SJSA1 (cell line): Measurements from ENCODE around the gene OR1J2. TPM values are rescaled to one million over a fixed set of nuclear protein-coding genes. Genes with fewer than 3 reads are reported as not detected.
A peak's percentile ranks its signal among the peaks of the same experiment; 100 is the strongest.

ENCODE experiments used
- DNase-seq, 2 experiments: peaks; one replicate each; pipeline ENCODE4 v3.0.0-alpha.2; 2015 to 2020; ENCODE audit warnings: low spot score in 2 of 2, low read depth in 1 of 2
- H3K27ac ChIP-seq: fragments of 250-450 bp; sonication (Bioruptor Pico); 2 replicates; pipeline ENCODE4 v1.5.1; 2020; ENCODE audit warnings: mild to moderate bottlenecking, moderate library complexity
- H3K27me3 ChIP-seq: fragments of 250-450 bp; sonication (Bioruptor Pico); replicated peaks from 2 replicates; pipeline ENCODE4 v1.5.1; 2020; ENCODE audit warnings: mild to moderate bottlenecking, moderate library complexity
- H3K36me3 ChIP-seq: fragments of 250-450 bp; sonication (Bioruptor Pico); 2 replicates; pipeline ENCODE4 v1.5.1; 2020; ENCODE audit warnings: mild to moderate bottlenecking
- H3K4me1 ChIP-seq: fragments of 250-450 bp; sonication (Bioruptor Pico); replicated peaks from 2 replicates; pipeline ENCODE4 v1.6.1; 2021; ENCODE audit warnings: mild to moderate bottlenecking
- H3K4me3 ChIP-seq: fragments of 250-450 bp; sonication (Bioruptor Pico); 2 replicates; pipeline ENCODE4 v1.5.1; 2020; ENCODE audit warnings: mild to moderate bottlenecking
- H3K9me3 ChIP-seq: fragments of 250-450 bp; sonication (Bioruptor Pico); replicated peaks from 2 replicates; pipeline ENCODE4 v1.5.1; 2020; ENCODE audit warnings: mild to moderate bottlenecking
- total RNA-seq: library from RNA; depleted of rRNA; stranded (reverse); fragments of >200 nt; shearing (Covaris generic); gene quantifications from 2 replicates; pipeline ENCODE4 v1.2.3, GENCODE V29; 2014; rRNA removed

OR1J2 gene
- total RNA-seq = not detected in 2 replicates

- Histone ChIP-seq H3K9me3 (no peaks in the 10 kb centered on the region), H3K27me3 (peaks cover 16% of the 10 kb centered on the region), H3K4me3 (no peak within 1 kb of the TSS), H3K36me3 (no peaks in the 10 kb centered on the region), H3K27ac (no peak within 1 kb of the TSS), H3K4me1 (no peaks in the 10 kb centered on the region)
- DNase-seq = no peak
Observed at GRCh38 chr9:122510502-122510901, at the start of gene OR1J2. Gene OR1J2, plus strand, starts transcription at chr9:122510802. Its CDS starts 0 bp downstream, at chr9:122510802.

GRCh38 chr9:122463828-122464632, 46.6 kb upstream of the OR1J2 start:
- H3K36me3 ChIP-seq = no peaks in the 10 kb centered on the region
- peaks cover 6% of the 10 kb centered on the region for H3K4me1 ChIP-seq
- no peaks in the 10 kb centered on the region; the same call in 1 of the 2 replicates for H3K27me3 ChIP-seq
- H3K27ac ChIP-seq = no peak overlapping the region
- no peak for DNase-seq
- H3K4me3 ChIP-seq = no peak overlapping the region; the same call in 1 of the 2 replicates
- no peaks in the 10 kb centered on the region for H3K9me3 ChIP-seq

- H3K27ac ChIP-seq = no peak overlapping the region
- DNase-seq = peak; percentile 68 to 69
- peaks cover 6% of the 10 kb centered on the region for H3K4me1 ChIP-seq
- peak overlapping the region; percentile 35 for H3K4me3 ChIP-seq
- no peaks in the 10 kb centered on the region for H3K9me3 ChIP-seq
- H3K36me3 ChIP-seq = no peaks in the 10 kb centered on the region
- H3K27me3 ChIP-seq = no peaks in the 10 kb centered on the region; the same call in 1 of the 2 replicates
Observed at GRCh38 chr9:122464633-122465567, 45.7 kb upstream of the OR1J2 start.

GRCh38 chr9:122466456-122466855, 44.1 kb upstream of the OR1J2 start:
- DNase-seq = no peak
- Histone ChIP-seq H3K9me3 (no peaks in the 10 kb centered on the region), H3K27ac (no peak overlapping the region), H3K27me3 (no peaks in the 10 kb centered on the region; the same call in 1 of the 2 replicates), H3K36me3 (no peaks in the 10 kb centered on the region), H3K4me1 (peaks cover 6% of the 10 kb centered on the region), H3K4me3 (no peak overlapping the region)

- no peak overlapping the region for H3K4me3 ChIP-seq
- H3K4me1 ChIP-seq = peaks cover 6% of the 10 kb centered on the region
- no peaks in the 10 kb centered on the region; the same call in 1 of the 2 replicates for H3K27me3 ChIP-seq
- H3K27ac ChIP-seq = no peak overlapping the region
- no peak for DNase-seq
- no peaks in the 10 kb centered on the region for H3K9me3 ChIP-seq
- no peaks in the 10 kb centered on the region for H3K36me3 ChIP-seq
Observed at GRCh38 chr9:122468735-122469134, 41.9 kb upstream of the OR1J2 start.

GRCh38 chr9:122474561-122474960, 36.0 kb upstream of the OR1J2 start:
- no peaks in the 10 kb centered on the region for H3K9me3 ChIP-seq
- H3K4me1 ChIP-seq = no peaks in the 10 kb centered on the region
- no peak overlapping the region for H3K4me3 ChIP-seq
- no peaks in the 10 kb centered on the region for H3K36me3 ChIP-seq
- no peak overlapping the region for H3K27ac ChIP-seq
- peaks cover 8% of the 10 kb centered on the region; the same call in 1 of the 2 replicates for H3K27me3 ChIP-seq
- no peak for DNase-seq

GRCh38 chr9:122475717-122476116, 34.9 kb upstream of the OR1J2 start:
- no peaks in the 10 kb centered on the region for H3K4me1 ChIP-seq
- H3K4me3 ChIP-seq = no peak overlapping the region
- DNase-seq = no peak
- H3K9me3 ChIP-seq = no peaks in the 10 kb centered on the region
- no peak overlapping the region for H3K27ac ChIP-seq
- H3K36me3 ChIP-seq = no peaks in the 10 kb centered on the region
- peaks cover 10% of the 10 kb centered on the region; the same call in 1 of the 2 replicates for H3K27me3 ChIP-seq

- H3K9me3 ChIP-seq = no peaks in the 10 kb centered on the region
- DNase-seq = no peak
- H3K4me3 ChIP-seq = no peak overlapping the region
- H3K27ac ChIP-seq = no peak overlapping the region
- peaks cover 10% of the 10 kb centered on the region; the same call in 1 of the 2 replicates for H3K27me3 ChIP-seq
- H3K36me3 ChIP-seq = no peaks in the 10 kb centered on the region
- no peaks in the 10 kb centered on the region for H3K4me1 ChIP-seq
Observed at GRCh38 chr9:122477346-122477745, 33.3 kb upstream of the OR1J2 start.

- no peaks in the 10 kb centered on the region for H3K4me1 ChIP-seq
- H3K36me3 ChIP-seq = no peaks in the 10 kb centered on the region
- no peak within 1 kb of the TSS for H3K4me3 ChIP-seq
- no peak within 1 kb of the TSS for H3K27ac ChIP-seq
- no peaks in the 10 kb centered on the region for H3K9me3 ChIP-seq
- H3K27me3 ChIP-seq = peaks cover 10% of the 10 kb centered on the region; the same call in 1 of the 2 replicates
- no peak for DNase-seq
Observed at GRCh38 chr9:122477826-122478225, 32.8 kb upstream of the OR1J2 start, which contains the start of gene OR1J1. Gene OR1J1, minus strand, starts transcription at chr9:122477926. Its CDS starts 0 bp downstream, at chr9:122477926.

GRCh38 chr9:122479062-122479461, 31.5 kb upstream of the OR1J2 start:
- H3K27ac ChIP-seq = no peak overlapping the region
- H3K36me3 ChIP-seq = no peaks in the 10 kb centered on the region
- peaks cover 10% of the 10 kb centered on the region; the same call in 1 of the 2 replicates for H3K27me3 ChIP-seq
- no peak for DNase-seq
- no peak overlapping the region for H3K4me3 ChIP-seq
- no peaks in the 10 kb centered on the region for H3K4me1 ChIP-seq
- no peaks in the 10 kb centered on the region for H3K9me3 ChIP-seq

- Histone ChIP-seq H3K4me1 (no peaks in the 10 kb centered on the region), H3K4me3 (no peak overlapping the region), H3K27ac (no peak overlapping the region), H3K27me3 (no peaks in the 10 kb centered on the region), H3K36me3 (no peaks in the 10 kb centered on the region), H3K9me3 (no peaks in the 10 kb centered on the region)
- peak in 1 of 2 experiments; percentile 18 for DNase-seq
Observed at GRCh38 chr9:122498883-122499288, 11.7 kb upstream of the OR1J2 start.

- Histone ChIP-seq H3K27ac (no peak overlapping the region), H3K9me3 (no peaks in the 10 kb centered on the region), H3K36me3 (no peaks in the 10 kb centered on the region), H3K27me3 (peaks cover 16% of the 10 kb centered on the region), H3K4me1 (no peaks in the 10 kb centered on the region), H3K4me3 (no peak overlapping the region)
- DNase-seq = no peak
Observed at GRCh38 chr9:122506964-122507363, 3.6 kb upstream of the OR1J2 start.

- Histone ChIP-seq H3K36me3 (no peaks in the 10 kb centered on the region), H3K27me3 (no peaks in the 10 kb centered on the region; the same call in 1 of the 2 replicates), H3K9me3 (no peaks in the 10 kb centered on the region), H3K27ac (no peak overlapping the region), H3K4me1 (no peaks in the 10 kb centered on the region), H3K4me3 (no peak overlapping the region)
- DNase-seq = no peak
Observed at GRCh38 chr9:122518226-122518625, 7.6 kb downstream of the OR1J2 start.
